IPS-18c (cell line): Measurements from ENCODE around the gene CAMK1.
A peak's percentile ranks its signal among the peaks of the same experiment; 100 is the strongest.

Experiments
- H3K4me3 ChIP-seq: 2 replicates; pipeline ENCODE4 v1.7.0; 2013; ENCODE audit warnings: low read depth, mild to moderate bottlenecking, low read length, moderate library complexity; ENCODE audit not compliant: insufficient read depth
- H3K9me3 ChIP-seq: one replicate; pipeline ENCODE4 v1.6.1; 2013; ENCODE audit warnings: mild to moderate bottlenecking, low read length, moderate library complexity; ENCODE audit not compliant: control insufficient read depth, insufficient read depth

The CAMK1 gene

DNA sequence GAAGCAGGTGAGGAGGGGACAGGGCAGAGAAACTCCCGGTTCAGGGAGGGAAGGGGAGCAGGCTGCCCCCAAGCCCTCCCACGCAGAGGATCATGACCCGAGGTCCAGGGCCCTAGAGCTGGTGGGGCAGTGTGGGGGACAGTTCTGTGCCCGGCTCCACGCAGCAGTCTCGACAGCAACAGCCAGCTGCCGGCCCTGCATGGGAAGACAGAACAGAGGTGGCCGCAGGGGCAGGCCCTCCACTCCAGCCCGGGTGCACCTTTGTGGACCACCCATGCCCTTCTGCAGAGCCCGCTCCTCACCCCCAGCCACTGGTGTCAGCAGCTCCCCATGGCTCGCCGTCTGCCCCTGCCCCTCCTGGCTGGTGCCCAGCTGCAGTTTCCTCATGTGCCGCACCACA, 12.3 kb downstream of the CAMK1 start:
- Histone ChIP-seq H3K9me3 (no peaks in the 10 kb centered on the region), H3K4me3 (no peak overlapping the region)

DNA sequence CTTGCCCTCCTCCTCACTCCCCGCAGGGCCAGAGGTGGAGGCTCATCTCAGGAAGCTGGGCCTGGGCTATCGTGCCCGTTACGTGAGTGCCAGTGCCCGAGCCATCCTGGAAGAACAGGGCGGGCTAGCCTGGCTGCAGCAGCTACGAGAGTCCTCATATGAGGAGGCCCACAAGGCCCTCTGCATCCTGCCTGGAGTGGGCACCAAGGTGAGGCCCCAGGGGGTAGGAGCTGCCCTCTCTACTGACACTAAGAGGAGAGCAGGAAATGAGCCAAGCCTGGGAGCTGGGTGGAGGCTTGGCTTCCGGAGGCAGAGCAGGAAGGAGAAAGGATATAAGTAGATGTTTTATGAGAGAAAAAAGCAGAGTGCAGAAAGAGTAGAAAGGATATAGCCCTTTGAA, 15.1 kb downstream of the CAMK1 start:
- Histone ChIP-seq H3K4me3 (no peak overlapping the region), H3K9me3 (no peaks in the 10 kb centered on the region)

GRCh38 chr3:9750556-9751411, 19.0 kb downstream of the CAMK1 start:
- Histone ChIP-seq H3K4me3 (peak overlapping the region; percentile 85), H3K9me3 (no peaks in the 10 kb centered on the region)

DNA sequence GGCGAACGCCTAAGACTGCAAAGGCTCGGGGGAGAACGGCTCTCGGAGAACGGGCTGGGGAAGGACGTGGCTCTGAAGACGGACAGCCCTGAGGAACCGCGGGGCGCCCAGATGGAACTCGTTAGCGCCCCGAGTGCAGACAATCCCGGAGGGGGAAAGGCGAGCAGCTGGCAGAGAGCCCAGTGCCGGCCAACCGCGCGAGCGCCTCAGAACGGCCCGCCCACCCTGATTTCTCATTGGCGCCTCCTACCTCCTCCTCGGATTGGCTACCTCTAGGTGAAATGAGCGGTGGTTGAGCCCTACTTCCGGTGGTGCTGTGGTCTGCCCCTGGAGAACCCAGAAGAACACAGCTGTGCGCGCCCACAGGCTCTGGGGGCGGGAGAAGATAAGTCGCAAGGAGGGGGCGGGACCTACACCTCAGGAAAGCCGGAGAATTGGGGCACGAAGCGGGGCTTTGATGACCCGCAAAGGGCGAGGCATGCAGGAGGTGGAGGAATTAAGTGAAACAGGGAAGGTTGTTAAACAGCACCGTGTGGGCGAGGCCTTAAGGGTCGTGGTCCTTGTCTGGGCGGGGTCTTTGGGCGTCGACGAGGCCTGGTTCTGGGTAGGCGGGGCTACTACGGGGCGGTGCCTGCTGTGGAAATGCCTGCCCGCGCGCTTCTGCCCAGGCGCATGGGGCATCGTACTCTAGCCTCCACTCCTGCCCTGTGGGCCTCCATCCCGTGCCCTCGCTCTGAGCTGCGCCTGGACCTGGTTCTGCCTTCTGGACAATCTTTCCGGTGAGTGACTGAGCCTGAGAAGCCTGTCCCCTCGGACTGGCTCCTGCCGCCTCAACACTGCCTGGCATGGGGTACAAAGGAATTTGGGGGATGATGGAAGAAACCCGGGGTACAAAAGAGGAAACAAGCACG, 19.8 kb downstream of the CAMK1 start, which contains the start of gene OGG1:
Gene OGG1 (plus strand): TSS at position 308 of the 911 bp plus-strand sequence. CDS start 335 bp downstream, at position 643.
- H3K4me3 ChIP-seq, result peak within 1 kb of the TSS; percentile 85

DNA sequence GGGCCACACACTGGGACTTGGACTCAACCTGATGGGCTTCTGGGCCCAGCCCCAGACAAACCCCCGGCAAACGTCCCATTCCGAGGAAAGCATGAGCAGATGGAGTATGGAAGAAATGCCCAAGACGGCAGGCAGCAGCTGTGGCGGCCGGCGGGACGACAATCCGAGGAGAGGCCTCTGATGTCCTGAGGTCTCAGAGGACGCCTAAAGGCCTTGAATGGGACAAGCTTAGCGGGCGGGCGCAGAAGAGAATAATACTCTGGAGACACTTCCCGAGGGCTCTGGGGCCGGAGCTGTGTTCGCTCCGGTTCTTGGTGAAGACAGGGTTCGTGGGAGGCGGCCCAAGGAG, 20.5 kb downstream of the CAMK1 start:
- no peaks in the 10 kb centered on the region for H3K9me3 ChIP-seq
- peak overlapping the region; percentile 85 for H3K4me3 ChIP-seq

More for the DNA sequence above, 19.8 kb downstream of the CAMK1 start, which contains the start of gene OGG1:
- H3K9me3 ChIP-seq, result no peaks in the 10 kb centered on the region

DNA sequence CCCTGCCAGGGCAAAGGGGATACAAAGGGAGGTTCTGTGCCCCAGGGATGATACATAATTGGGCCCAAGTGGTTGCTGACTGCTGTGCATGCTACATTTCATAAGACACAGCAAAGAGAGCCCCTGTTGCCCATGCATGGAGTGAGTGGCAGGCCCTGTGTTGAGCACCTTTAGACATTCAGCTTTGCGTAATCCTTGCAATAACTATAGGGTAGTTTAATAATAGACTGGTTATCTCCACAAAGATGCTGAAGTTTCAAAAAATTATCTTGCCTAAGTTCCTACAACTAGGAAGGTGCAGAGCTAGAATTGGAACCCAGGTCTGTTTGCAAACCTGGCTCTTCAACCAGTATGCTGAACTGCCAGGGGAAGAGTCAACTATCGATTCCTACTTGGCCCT, 21.7 kb downstream of the CAMK1 start:
- Histone ChIP-seq H3K9me3 (no peaks in the 10 kb centered on the region), H3K4me3 (no peak overlapping the region)

GRCh38 chr3:9747267-9747666, 22.5 kb downstream of the CAMK1 start:
- Histone ChIP-seq H3K9me3 (no peaks in the 10 kb centered on the region), H3K4me3 (no peak overlapping the region)

GRCh38 chr3:9746330-9746729, 23.4 kb downstream of the CAMK1 start:
- no peak overlapping the region for H3K4me3 ChIP-seq

GRCh38 chr3:9745521-9745920, 24.2 kb downstream of the CAMK1 start:
- Histone ChIP-seq H3K9me3 (no peaks in the 10 kb centered on the region), H3K4me3 (no peak overlapping the region)

More at GRCh38 chr3:9746330-9746729, 23.4 kb downstream of the CAMK1 start:
- no peaks in the 10 kb centered on the region for H3K9me3 ChIP-seq

DNA sequence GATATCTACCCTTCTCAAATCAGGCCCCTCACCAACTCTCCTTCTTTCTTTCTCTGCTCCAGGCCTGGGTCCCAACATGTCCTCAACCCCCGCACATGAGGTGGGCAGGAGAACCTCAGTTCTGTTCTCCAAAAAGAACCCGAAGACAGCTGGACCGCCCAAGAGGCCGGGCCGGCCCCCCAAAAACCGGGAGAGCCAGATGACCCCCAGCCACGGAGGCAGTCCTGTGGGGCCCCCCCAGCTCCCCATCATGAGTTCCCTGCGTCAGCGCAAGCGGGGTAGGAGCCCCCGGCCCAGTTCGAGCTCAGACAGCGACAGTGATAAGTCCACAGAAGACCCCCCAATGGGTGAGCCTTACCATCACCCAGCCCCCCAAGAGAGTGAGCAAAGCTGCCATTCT, 25.6 kb downstream of the CAMK1 start:
- no peak overlapping the region for H3K4me3 ChIP-seq
- no peaks in the 10 kb centered on the region for H3K9me3 ChIP-seq

DNA sequence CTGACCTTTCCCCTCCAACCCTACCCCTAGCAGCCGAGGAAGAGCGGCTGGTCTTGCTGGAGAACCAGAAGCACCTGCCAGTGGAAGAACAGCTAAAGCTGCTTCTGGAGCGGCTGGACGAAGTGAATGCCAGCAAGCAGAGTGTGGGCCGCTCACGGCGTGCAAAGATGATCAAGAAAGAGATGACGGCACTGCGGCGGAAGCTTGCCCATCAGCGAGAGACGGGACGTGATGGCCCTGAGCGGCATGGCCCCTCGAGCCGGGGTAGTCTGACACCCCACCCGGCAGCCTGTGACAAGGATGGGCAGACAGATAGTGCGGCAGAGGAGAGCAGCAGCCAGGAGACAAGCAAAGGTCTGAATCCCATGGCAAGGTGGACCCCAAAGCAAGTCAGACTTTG, 26.2 kb downstream of the CAMK1 start:
- H3K4me3 ChIP-seq, result no peak overlapping the region
- no peaks in the 10 kb centered on the region for H3K9me3 ChIP-seq

DNA sequence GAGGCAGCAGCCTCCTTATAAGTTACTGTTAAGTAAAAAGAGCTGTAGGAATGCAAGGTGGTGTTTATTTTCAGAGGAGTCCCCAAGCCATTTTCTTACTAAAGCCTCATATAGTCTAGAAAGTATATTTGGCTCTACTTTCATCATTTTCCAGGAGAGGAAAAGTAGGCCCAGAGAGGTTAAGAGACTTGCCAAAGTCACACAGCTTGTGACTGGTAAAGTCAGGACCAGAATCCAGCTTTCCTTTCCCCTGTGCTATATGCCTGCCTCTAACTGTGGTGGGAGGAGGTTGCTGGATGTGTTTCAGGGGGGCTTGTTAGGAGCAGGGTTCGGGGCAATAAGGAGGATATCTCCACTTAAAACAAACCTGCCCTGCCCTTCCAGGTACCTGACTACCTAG, 27.2 kb downstream of the CAMK1 start:
- Histone ChIP-seq H3K4me3 (no peak overlapping the region), H3K9me3 (no peaks in the 10 kb centered on the region)

DNA sequence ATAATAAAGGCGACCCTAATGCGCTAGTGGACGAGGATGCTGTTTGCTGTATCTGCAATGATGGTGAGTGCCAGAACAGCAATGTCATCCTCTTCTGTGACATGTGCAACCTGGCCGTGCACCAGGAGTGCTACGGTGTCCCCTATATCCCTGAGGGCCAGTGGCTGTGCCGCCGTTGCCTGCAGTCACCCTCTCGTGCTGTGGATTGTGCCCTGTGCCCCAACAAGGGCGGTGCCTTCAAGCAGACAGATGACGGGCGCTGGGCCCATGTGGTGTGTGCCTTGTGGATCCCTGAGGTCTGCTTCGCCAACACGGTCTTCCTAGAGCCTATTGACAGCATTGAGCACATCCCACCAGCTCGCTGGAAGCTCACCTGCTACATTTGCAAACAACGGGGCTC, 30.6 kb downstream of the CAMK1 start:
- no peak overlapping the region for H3K4me3 ChIP-seq
- H3K9me3 ChIP-seq, result no peaks in the 10 kb centered on the region

DNA sequence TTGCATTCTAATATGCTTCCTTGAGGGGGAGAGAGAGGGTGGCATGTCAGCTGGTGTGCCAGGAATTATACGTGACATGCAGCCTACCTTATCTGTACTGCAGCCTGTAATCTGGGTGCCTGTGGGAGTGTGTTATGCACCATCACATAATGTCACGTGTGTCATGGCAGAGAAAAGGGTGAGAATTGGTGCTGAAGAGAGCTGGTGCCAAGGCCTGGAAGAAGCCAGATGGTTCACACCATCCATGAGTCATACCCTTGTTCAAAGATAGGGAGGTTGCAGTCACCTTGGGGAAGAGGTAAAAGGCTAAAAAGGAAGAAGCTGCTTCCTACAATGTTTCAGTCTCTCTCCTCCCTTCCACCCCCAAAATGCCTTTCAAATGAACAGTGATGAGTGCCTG, 32.9 kb downstream of the CAMK1 start:
- H3K9me3 ChIP-seq, result no peaks in the 10 kb centered on the region

DNA sequence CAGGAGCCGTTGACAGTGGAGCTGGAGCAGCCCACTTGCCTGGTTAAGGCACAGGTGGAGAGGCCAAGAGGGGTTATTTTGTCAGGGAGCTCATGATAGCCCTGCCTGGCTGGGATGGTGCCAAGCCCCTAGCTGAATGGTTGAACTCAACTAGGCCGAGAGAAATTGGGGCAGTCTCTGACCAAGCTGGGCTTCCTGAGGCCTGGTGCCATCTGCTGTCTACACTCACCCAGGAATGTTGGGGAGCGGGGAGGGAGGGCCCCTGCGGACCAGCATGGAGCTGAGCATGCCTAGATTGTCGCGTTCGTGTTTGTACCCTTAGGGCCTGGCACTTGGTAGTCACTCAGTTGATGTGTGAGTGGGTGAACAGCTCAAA, 37.0 kb downstream of the CAMK1 start:
- peak overlapping the region; percentile 88 for H3K4me3 ChIP-seq
- no peaks in the 10 kb centered on the region for H3K9me3 ChIP-seq

More for the DNA sequence above, 32.9 kb downstream of the CAMK1 start:
- no peak overlapping the region for H3K4me3 ChIP-seq

DNA sequence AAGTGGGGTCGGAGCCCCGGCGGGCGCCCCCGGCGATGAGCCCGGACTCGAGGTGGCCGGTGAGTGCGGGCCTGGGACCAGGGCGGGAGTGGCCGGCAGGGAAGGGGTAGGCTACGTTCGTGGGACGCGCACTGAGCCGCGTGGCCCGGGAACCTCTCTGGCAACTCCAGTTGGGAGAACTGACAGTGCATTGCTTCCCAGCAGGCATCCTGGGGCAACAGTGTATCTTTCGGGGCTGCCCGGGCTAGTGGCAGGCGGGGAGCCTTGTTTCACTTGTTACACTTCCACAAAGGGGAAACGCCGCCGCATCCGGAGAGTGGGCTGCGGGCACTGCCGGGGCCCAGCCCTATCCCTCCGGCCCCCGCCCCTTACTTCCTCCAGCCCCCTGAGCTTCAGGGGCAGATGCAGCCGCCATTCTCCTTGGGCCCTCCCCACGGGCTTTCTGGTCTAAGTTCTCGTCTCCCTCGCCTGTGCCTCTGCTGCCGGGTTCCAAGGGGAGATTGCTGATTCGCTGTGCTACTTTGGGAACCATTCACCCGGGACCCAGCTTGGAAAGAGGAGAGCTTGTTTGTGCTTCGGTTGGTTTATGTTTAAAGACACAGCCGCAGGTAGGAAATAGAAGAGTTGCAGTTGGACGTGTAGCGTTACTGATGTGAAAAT, 37.5 kb downstream of the CAMK1 start:
- Histone ChIP-seq H3K9me3 (no peaks in the 10 kb centered on the region), H3K4me3 (peak overlapping the region; percentile 88)

DNA sequence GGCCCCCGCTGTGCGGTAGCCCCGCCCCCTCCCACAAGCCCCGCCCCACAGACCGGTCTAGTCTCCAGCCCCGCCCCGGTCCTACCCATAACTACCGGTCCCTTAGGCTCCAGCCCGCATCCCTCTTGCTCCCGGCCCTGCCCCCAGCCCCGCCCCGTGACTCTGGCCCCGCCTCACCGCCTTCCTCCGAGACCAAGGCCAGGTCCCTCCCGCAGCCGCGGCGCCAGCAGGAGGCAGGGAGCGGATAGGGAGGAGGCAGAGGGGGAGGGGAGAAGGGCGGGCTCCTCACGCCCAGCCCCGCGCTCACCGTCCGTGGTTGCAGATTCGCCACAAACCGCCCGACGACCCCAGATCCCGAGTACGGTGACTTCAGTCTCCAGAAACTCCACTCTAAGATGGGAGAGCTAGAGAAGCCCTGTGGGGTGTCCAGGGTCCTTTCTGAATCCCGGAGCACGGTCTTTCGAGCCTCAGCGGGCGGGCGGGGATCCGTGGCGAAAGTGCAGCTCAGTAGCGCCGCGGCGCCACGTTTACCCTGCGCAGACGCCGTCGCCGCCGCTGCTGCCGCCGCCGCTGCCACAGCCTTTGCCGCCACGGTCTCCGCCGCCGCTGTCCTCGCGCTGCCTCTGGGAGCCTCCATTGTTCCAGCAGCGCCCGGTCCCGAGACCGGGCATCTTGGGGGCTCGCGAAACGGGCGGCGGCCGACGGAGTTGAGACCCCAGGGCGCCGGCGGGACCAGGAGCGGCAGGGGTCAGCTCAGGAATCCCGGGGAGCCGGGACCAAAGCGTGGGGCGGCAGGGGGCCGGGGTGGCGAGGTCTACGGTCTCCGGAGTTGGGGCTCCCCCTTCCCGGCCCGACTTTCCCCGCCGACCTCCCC, 38.3 kb downstream of the CAMK1 start, which contains the start of gene BRPF1:
Gene BRPF1 (plus strand): TSS at position 530 of the 874 bp plus-strand sequence. CDS start 2,406 bp downstream, outside the sequence.
- Histone ChIP-seq H3K9me3 (no peaks in the 10 kb centered on the region), H3K4me3 (peak within 1 kb of the TSS; percentile 88)
